HFF-Myc (cell line): ENCODE data around the gene ZFYVE26.

Source experiments
- DNase-seq: peaks from one replicate; pipeline ENCODE4 v3.0.0-alpha.2; 2011; ENCODE audit warnings: low read depth; ENCODE audit errors: extremely low read depth
- H3K4me3 ChIP-seq: replicated peaks from 2 replicates; pipeline ENCODE4 v1.5.1; 2011; ENCODE audit warnings: low read depth, mild to moderate bottlenecking, control low read depth, low read length
- TF ChIP-seq, protein P1 (sequence below): IDR thresholded peaks from 2 replicates; pipeline ENCODE4 v1.5.1; 2012; ENCODE audit warnings: mild to moderate bottlenecking, low read depth, low read length, control low read depth; ENCODE audit errors: missing control alignments

The ZFYVE26 gene

DNA sequence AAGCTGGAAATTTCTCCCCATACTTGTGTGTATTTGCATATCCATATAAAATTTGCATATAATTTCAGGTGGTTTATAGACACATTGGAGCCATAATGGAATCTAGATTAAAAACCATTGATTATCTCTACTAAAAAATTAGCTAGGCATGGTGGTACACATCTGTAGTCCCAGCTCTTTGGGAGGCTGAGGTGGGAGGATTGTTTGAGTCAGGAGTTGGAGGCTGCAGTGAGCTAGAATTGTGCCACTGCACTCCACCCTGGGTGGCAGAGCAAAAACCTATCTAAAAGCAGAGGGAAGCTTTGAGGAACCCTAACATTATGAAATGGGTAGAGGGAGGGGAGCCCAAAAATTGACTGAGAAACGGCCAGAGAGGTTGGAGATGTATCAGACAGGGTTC is 118.2 kb downstream of the ZFYVE26 start:
- no peak for DNase-seq
- TF ChIP-seq, protein P1, sequence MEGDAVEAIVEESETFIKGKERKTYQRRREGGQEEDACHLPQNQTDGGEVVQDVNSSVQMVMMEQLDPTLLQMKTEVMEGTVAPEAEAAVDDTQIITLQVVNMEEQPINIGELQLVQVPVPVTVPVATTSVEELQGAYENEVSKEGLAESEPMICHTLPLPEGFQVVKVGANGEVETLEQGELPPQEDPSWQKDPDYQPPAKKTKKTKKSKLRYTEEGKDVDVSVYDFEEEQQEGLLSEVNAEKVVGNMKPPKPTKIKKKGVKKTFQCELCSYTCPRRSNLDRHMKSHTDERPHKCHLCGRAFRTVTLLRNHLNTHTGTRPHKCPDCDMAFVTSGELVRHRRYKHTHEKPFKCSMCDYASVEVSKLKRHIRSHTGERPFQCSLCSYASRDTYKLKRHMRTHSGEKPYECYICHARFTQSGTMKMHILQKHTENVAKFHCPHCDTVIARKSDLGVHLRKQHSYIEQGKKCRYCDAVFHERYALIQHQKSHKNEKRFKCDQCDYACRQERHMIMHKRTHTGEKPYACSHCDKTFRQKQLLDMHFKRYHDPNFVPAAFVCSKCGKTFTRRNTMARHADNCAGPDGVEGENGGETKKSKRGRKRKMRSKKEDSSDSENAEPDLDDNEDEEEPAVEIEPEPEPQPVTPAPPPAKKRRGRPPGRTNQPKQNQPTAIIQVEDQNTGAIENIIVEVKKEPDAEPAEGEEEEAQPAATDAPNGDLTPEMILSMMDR, result no peak

DNA sequence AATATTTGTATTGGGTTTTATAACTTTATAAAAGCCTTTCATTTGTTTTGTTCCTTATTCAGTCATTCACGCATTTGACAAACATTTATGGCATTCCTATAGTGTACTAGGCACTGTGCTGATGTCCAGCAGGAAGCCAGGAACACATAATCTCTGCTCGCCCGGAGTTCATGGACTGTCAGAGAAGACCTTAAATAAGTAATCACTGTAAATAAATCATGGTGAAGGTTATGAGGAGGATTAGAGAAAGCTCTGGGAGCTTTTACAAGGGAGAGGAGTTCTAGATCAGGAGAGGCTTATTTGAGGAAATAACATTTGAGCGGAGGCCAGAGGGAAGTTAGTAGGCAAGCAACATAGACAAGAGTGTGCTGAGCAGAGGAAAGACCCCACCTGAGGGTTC is 119.4 kb downstream of the ZFYVE26 start:
- TF ChIP-seq, protein P1, result no peak
- H3K4me3 ChIP-seq, result no peak overlapping the region
- no peak for DNase-seq

More for the DNA sequence above, 118.2 kb downstream of the ZFYVE26 start:
- no peak overlapping the region for H3K4me3 ChIP-seq
